Effector CD4-positive, alpha-beta T cell (primary cell): ENCODE measurements around the gene IFITM1.
A peak's percentile ranks its signal among the peaks of the same experiment; 100 is the strongest.
"Not testable (repeated sequence)": the region's sequence is repeated elsewhere in the genome, so short reads cannot be mapped to it uniquely, and the experiment has no call there.

Experiments used
- DNase-seq: peaks from one replicate; pipeline ENCODE4 v3.0.0-alpha.2; 2020

IFITM1 gene

GRCh38 chr11:309979-310572 is 3.8 kb upstream of the IFITM1 start:
- DNase-seq: not testable (repeated sequence)

- not testable (repeated sequence) for DNase-seq
Observed at GRCh38 chr11:311013-311748, 2.7 kb upstream of the IFITM1 start.

- no peak for DNase-seq
Observed at GRCh38 chr11:312092-312816, 1.6 kb upstream of the IFITM1 start.

DNA sequence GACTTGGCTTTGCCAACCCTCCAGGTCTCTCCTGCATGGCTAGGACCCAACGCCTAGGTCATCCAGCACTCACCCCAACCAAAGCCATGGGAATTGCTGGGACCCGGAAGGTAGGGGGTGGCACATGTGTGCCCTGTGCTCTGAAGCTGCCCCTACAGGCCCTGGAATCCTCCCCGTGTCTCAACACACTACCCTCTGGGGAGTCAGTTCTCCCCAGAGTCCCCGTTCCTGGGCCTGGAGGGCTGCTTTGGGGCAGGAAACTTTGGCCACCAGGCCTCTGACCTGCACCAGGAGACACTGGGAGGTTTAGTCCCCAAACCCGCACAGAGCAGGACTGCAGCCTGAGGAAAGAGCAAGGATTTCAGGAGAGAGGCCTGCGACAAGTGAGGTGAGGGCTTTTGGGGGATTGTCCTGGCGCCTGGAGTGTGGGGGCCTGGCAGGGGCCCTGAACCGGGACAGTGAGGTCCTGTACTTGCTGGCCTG is 495 bp upstream of the IFITM1 start:
- DNase-seq: no peak

DNA sequence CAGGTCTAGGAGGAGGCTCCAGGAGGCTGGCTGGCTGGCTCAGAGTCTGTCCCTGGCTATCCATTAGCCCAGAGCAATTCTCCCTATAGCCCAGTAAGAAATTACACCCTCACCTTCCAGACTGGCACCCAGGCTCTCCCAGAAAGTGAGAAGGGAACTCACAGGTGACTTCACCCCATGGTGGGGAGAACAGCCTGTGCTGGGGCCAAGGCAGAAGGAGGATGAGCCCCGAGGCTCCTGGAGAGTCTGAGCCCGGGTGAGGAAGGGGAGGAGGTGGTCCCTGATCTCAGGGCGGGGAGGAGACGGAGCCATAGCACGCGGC is 675 bp downstream of the IFITM1 start:
- DNase-seq: not testable (repeated sequence)

DNA sequence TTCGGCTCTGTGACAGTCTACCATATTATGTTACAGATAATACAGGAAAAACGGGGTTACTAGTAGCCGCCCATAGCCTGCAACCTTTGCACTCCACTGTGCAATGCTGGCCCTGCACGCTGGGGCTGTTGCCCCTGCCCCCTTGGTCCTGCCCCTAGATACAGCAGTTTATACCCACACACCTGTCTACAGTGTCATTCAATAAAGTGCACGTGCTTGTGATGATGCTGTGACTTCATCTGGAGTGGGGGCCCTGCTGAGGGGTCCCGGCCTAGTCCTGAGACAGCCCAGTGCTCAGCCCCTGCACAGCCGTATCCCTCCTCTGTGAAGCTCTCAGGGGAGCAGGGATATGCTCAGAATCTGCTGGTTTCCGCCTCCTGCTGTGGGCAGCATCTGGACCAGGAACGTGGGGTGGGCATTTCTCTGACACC is 1.2 kb downstream of the IFITM1 start:
- no peak for DNase-seq

- DNase-seq: no peak
Observed at GRCh38 chr11:315516-315994, 1.7 kb downstream of the IFITM1 start.

- DNase-seq: no peak
Observed at GRCh38 chr11:316031-316701, 2.3 kb downstream of the IFITM1 start.

DNA sequence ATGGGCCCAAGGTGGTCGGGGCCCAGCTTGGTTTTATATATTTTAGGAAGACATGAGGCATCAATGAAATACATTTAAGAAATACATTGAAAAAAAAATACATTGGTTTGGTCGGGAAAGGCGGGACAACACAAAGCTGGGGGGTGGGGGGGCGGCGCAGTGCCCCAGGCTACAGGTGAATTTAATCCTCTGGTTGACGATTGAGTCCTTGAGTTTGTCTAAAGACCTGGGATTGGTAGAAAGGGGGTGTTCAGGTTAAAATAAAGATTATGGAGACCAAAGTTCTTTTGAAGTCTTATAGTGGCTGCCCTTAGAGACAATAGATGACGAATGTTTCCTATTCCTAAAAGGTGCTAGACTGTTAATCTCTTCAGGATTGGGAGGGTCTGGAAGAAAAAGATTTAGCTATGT is 3.1 kb downstream of the IFITM1 start:
- no peak for DNase-seq

DNA sequence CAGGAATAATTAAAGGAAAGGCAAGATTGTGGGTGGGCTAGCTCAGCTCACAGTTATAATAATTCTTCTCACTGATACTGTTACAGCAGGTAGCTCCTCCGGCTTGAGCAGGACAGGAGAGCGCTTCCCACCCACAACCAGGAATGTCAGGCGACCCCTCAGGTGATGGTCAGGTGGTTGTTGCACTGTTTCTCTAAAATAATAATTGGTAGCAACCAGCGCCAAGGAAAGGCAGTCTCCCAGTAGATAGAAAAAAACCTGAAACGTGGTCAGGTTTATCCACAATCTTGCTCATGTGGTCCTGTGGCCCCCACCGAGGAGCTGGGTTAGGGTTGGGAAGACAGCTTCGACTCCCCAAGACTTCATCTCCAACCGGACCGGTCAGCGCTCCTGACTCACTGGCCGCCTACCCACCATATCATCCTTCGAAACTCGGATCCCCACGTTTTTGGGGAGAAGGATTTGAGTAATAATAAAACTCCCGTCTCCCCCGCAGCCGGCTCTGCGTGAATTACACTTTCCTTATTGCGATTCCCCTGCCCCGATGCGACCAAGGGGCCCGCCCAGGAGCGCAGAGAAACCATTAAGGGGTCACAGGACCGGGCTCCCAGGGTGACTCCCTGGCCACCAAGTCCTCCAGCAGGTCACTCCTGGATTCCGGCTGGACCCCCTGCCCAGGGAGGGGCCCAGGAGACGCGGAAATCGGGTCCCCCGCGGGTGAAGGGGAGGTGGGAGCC is 4.0 kb downstream of the IFITM1 start:
- DNase-seq: not testable (repeated sequence)

- not testable (repeated sequence) for DNase-seq
Observed at GRCh38 chr11:318405-319120, 4.7 kb downstream of the IFITM1 start.

DNA sequence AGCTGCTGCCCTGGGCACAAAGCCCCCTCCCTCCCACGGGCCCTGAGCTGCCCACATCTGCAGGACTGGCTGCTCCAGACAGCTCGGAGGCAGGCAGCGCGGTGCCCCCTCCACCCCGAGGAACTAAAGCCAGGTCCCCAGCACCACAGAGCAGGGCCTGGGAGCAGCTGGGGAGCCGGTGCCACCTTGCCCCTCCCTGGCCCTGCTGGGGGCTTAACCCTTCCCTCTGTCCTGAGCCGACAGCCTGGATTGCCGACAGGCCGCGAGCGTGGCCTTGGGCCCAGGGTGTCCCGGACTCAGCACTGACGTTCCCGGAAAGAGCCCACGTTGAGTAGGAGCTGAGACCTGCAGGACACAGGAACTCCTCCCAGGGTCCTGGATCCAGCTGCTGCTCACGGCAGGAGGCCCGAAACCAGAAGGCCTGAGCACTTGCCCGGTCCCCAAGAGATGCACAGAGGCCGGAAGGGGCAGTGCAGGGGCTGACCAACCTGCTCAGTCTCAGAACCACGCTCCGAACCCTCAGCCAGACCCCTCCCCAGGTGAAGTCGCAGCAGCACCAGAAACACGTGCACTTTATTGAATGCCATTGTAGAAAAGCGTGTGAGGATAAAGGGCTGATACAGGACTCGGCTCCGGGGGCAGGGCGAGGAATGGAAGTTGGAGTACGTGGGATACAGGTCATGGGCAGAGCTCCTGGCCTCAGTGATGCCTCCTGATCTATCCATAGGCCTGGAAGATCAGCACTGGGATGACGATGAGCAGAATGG is 5.5 kb downstream of the IFITM1 start:
- not testable (repeated sequence) for DNase-seq

DNA sequence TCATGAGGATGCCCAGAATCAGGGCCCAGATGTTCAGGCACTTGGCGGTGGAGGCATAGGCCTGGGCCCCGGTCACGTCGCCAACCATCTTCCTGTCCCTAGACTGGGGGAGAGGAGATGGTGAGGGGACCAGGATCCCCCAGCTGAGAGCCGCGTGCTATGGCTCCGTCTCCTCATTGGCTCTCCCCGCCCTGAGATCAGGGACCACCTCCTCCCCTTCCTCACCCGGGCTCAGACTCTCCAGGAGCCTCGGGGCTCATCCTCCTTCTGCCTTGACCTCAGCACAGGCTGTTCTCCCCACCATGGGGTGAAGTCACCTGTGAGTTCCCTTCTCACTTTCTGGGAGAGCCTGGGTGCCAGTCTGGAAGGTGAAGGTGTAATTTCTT is 6.0 kb downstream of the IFITM1 start:
- DNase-seq: not testable (repeated sequence)

DNA sequence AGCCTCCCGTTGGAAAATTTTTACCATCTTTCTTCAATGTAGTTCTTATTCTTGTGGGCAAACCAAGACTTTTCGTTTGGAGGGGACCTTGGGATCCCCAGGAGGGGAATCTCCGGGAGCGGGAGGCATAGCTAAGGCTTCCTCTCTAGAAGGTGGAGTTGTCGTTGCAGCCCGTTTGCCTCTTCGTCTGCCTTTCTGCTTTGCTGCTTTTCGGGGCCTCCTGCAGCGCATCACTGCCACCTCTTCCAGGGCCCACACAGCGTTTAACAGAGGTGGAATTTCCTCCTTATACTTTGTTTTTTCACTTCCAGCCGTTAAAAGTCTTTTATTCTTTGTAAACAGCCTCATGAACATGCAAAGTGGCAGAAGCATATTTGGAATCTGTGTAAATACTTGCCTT is 10.3 kb downstream of the IFITM1 start:
- no peak for DNase-seq

GRCh38 chr11:324593-325517 is 11.0 kb downstream of the IFITM1 start:
- not testable (repeated sequence) for DNase-seq

- no peak for DNase-seq
Observed at GRCh38 chr11:325796-326591, 12.2 kb downstream of the IFITM1 start.

DNA sequence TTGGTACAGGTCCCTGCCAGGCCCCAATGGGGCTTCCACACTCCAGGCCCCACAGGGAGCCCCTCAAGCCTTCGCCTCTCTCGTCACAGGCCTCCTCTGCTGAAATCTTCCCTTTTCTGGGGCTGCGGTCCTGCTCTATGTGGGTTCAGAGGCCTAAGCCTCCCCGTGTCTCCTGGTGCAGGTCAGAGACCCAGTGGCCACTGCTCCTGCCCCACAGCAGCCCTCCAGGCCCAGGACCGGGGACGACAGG is 12.7 kb downstream of the IFITM1 start:
- no peak for DNase-seq

GRCh38 chr11:326842-327580 is 13.2 kb downstream of the IFITM1 start:
- DNase-seq: peak; percentile 42

DNA sequence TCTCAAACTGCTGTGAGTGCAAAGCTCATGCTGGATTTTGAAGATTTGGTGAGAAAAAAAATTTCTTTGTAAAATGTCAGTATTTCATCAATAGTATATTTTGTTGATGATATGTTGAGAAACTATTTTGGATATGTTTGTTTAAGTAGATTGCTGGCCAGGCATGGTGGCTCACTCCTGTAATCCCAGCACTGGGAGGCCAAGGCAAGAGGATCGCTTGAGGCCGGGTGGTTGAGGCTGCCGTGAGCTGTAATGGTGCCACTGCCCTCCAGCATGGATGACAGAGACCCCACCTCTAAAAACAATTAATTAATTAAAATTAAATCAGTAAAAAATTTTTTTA is 13.7 kb downstream of the IFITM1 start:
- no peak for DNase-seq
